SK-N-SH treated with all-trans-retinoic acid at 6 μM for 48 hours (cell line): ENCODE measurements around the gene CDH22.

Experiments used
- ATAC-seq: fragments of 200-7000 bp; cut with Tn5 transposase; 3 replicates; pipeline ENCODE4 v1.9.1; 2020; ENCODE audit warnings: mild to moderate bottlenecking, moderate library complexity
- ARNTL ChIP-seq: fragments of 450-650 bp; formaldehyde crosslinking; IDR thresholded peaks from 2 replicates; pipeline ENCODE4 v1.5.0; 2020; ENCODE audit warnings: low read depth, mild to moderate bottlenecking, moderate library complexity, borderline replicate concordance
- BACH2 ChIP-seq: fragments of 250-450 bp; sonication (Bioruptor Pico); IDR thresholded peaks from 2 replicates; pipeline ENCODE4 v1.9.0; 2021; ENCODE audit warnings: mild to moderate bottlenecking, borderline replicate concordance
- CREB5 ChIP-seq: fragments of 250-450 bp; sonication (Bioruptor Pico); IDR thresholded peaks from 2 replicates; pipeline ENCODE4 v1.5.1; 2020; ENCODE audit warnings: low read depth, mild to moderate bottlenecking, moderate library complexity
- CSRNP3 ChIP-seq: fragments of 250-450 bp; sonication (Bioruptor Pico); IDR thresholded peaks from 2 replicates; pipeline ENCODE4 v1.5.1; 2021; ENCODE audit warnings: mild to moderate bottlenecking, moderate library complexity
- ESRRG ChIP-seq: fragments of 250-450 bp; sonication (Bioruptor Pico); IDR thresholded peaks from 2 replicates; pipeline ENCODE4 v1.6.1; 2021; ENCODE audit warnings: mild to moderate bottlenecking
- GLIS3 ChIP-seq: fragments of 250-450 bp; sonication (Bioruptor Pico); IDR thresholded peaks from 2 replicates; pipeline ENCODE4 v1.5.0; 2020; ENCODE audit warnings: mild to moderate bottlenecking, moderate library complexity
- ISL1 ChIP-seq: fragments of 250-450 bp; sonication (Bioruptor Pico); IDR thresholded peaks from 2 replicates; pipeline ENCODE4 v2.1.2; 2022; ENCODE audit warnings: mild to moderate bottlenecking, moderate library complexity
- PATZ1 ChIP-seq: fragments of 250-450 bp; sonication (Bioruptor Pico); IDR thresholded peaks from 2 replicates; pipeline ENCODE4 v1.8.0; 2020; ENCODE audit warnings: mild to moderate bottlenecking, moderate library complexity, borderline replicate concordance
- POU6F1 ChIP-seq: fragments of 250-450 bp; sonication (Bioruptor Pico); IDR thresholded peaks from 2 replicates; pipeline ENCODE4 v1.8.0; 2021; ENCODE audit warnings: low read depth, mild to moderate bottlenecking, moderate library complexity, borderline replicate concordance
- PPARA ChIP-seq: fragments of 250-450 bp; sonication (Bioruptor Pico); IDR thresholded peaks from 2 replicates; pipeline ENCODE4 v1.5.0; 2020; ENCODE audit warnings: mild to moderate bottlenecking, borderline replicate concordance
- RARB ChIP-seq: fragments of 250-450 bp; sonication (Bioruptor Pico); IDR thresholded peaks from 2 replicates; pipeline ENCODE4 v1.8.0; 2021; ENCODE audit warnings: mild to moderate bottlenecking, moderate library complexity
- SNAI2 ChIP-seq: fragments of 250-450 bp; sonication (Bioruptor Pico); IDR thresholded peaks from 2 replicates; pipeline ENCODE4 v1.5.0; 2020; ENCODE audit warnings: mild to moderate bottlenecking, moderate library complexity
- TOX ChIP-seq: fragments of 250-450 bp; sonication (Bioruptor Pico); IDR thresholded peaks from 2 replicates; pipeline ENCODE4 v1.8.0; 2021; ENCODE audit warnings: mild to moderate bottlenecking, moderate library complexity, borderline replicate concordance
- TSHZ2 ChIP-seq: fragments of 250-450 bp; sonication (Bioruptor Pico); IDR thresholded peaks from 2 replicates; pipeline ENCODE4 v1.5.0; 2020; ENCODE audit warnings: mild to moderate bottlenecking, moderate library complexity
- ZC3H10 ChIP-seq: fragments of 250-450 bp; sonication (Bioruptor Pico); IDR thresholded peaks from 2 replicates; pipeline ENCODE4 v1.5.1; 2021; ENCODE audit warnings: mild to moderate bottlenecking, moderate library complexity
- ZFP3 ChIP-seq: fragments of 250-450 bp; sonication (Bioruptor Pico); IDR thresholded peaks from 2 replicates; pipeline ENCODE4 v1.5.0; 2020; ENCODE audit warnings: mild to moderate bottlenecking, moderate library complexity
- ZFP30 ChIP-seq: fragments of 450-650 bp; formaldehyde crosslinking; IDR thresholded peaks from 2 replicates; pipeline ENCODE4 v1.5.0; 2022; ENCODE audit warnings: mild to moderate bottlenecking, moderate library complexity
- ZNF70 ChIP-seq: fragments of 450-650 bp; formaldehyde crosslinking; IDR thresholded peaks from 2 replicates; pipeline ENCODE4 v1.5.0; 2020; ENCODE audit warnings: mild to moderate bottlenecking, moderate library complexity

The CDH22 gene

GRCh38 chr20:46183768-46184167, 124.5 kb downstream of the CDH22 start:
- no peak for TF ChIP-seq CSRNP3 (CRISPR knock-in tag)
- no peak for ATAC-seq

GRCh38 chr20:46182276-46183200, 125.8 kb downstream of the CDH22 start:
- TF ChIP-seq BACH2 (CRISPR knock-in tag) (no peak), ZNF70 (no peak), TOX (CRISPR knock-in tag) (no peak), POU6F1 (no peak), ZFP3 (CRISPR knock-in tag) (no peak)
- TF ChIP-seq, all 23 proteins: peak for 0
- ATAC-seq, result no peak

GRCh38 chr20:46179862-46180261, 128.4 kb downstream of the CDH22 start:
- TF ChIP-seq TOX (CRISPR knock-in tag), result no peak
- no peak; the same call in 2 of the 3 replicates for ATAC-seq

- TF ChIP-seq POU6F1, result no peak
- TF ChIP-seq GLIS3 (CRISPR knock-in tag), result no peak
- TF ChIP-seq ZNF70, result no peak
- TF ChIP-seq CREB5, result no peak
- no peak for TF ChIP-seq ESRRG
- no peak for TF ChIP-seq SNAI2 (CRISPR knock-in tag)
- TF ChIP-seq ARNTL (CRISPR knock-in tag), result no peak
- TF ChIP-seq ZC3H10 (CRISPR knock-in tag), result no peak
- TF ChIP-seq PATZ1, result no peak
- TF ChIP-seq TSHZ2, result no peak
- TF ChIP-seq CSRNP3 (CRISPR knock-in tag), result no peak
- no peak for TF ChIP-seq BACH2 (CRISPR knock-in tag)
- no peak for TF ChIP-seq ISL1
- no peak for TF ChIP-seq ZFP3 (CRISPR knock-in tag)
- no peak for TF ChIP-seq RARB
- TF ChIP-seq PPARA (CRISPR knock-in tag), result no peak
- TF ChIP-seq ZFP30 (CRISPR knock-in tag), result no peak
- TF ChIP-seq, all 23 proteins: peak for 0
- no peak for ATAC-seq
Measured at GRCh38 chr20:46178891-46179290, 129.4 kb downstream of the CDH22 start.
